H1 (cell line): ENCODE results near the gene SMIM5. TPM values are rescaled to one million over a fixed set of nuclear protein-coding genes. Genes with fewer than 3 reads are reported as not detected.
A peak's percentile ranks its signal among the peaks of the same experiment; 100 is the strongest.

Experiments
- CTCF ChIA-PET: fragments of 300-600 bp; sonication (Branson Sonifier 250); formaldehyde crosslinking; loops from one replicate; lab custom pipeline; 2021; ENCODE audit not compliant: partially characterized antibody; lab: Charles Lee
- POLR2A ChIA-PET: fragments of 300-600 bp; sonication (Branson Sonifier 250); formaldehyde crosslinking; loops from one replicate; lab custom pipeline; 2021; ENCODE audit warnings: inconsistent platforms; ENCODE audit not compliant: partially characterized antibody; lab: Charles Lee
- DNase-seq, 2 experiments: peaks; one replicate each; pipeline versions ENCODE4 v3.0.0 to v3.0.0-alpha.2; 2010 to 2022; ENCODE audit warnings: low spot score in 2 of 2, low read depth in 1 of 2, mixed read lengths in 1 of 2
- FAIRE-seq: peaks from 2 replicates; lab custom pipeline; 2011; peaks lifted over from hg19 to GRCh38; lab: Jason Lieb, UNC
- H2AFZ ChIP-seq: 2 replicates; pipeline ENCODE4 v1.8.1; 2012; ENCODE audit warnings: low read length, inconsistent platforms
- H2AK5ac ChIP-seq: 2 replicates; pipeline ENCODE4 v1.6.1; 2013; ENCODE audit warnings: low read depth, low read length
- H2BK120ac ChIP-seq: replicated peaks from 2 replicates; pipeline ENCODE3; 2013; ENCODE audit warnings: low read depth, low read length, inconsistent platforms
- H2BK12ac ChIP-seq: 2 replicates; pipeline ENCODE4 v1.6.1; 2013; ENCODE audit warnings: low read depth, low read length
- H2BK15ac ChIP-seq: 2 replicates; pipeline ENCODE4 v1.6.1; 2013; ENCODE audit warnings: low read length
- H2BK20ac ChIP-seq: 2 replicates; pipeline ENCODE4 v1.6.1; 2013; ENCODE audit warnings: low read length
- H2BK5ac ChIP-seq: 2 replicates; pipeline ENCODE4 v1.6.1; 2013; ENCODE audit warnings: low read depth, low read length
- H3K14ac ChIP-seq: 2 replicates; pipeline ENCODE4 v1.6.1; 2013; ENCODE audit warnings: inconsistent platforms; ENCODE audit not compliant: insufficient read length
- H3K18ac ChIP-seq: 2 replicates; pipeline ENCODE4 v1.6.1; 2013; ENCODE audit warnings: low read length; ENCODE audit errors: extremely low read depth
- H3K23ac ChIP-seq: 2 replicates; pipeline ENCODE4 v1.6.1; 2013; ENCODE audit warnings: inconsistent platforms; ENCODE audit not compliant: insufficient read length
- H3K23me2 ChIP-seq: 2 replicates; pipeline ENCODE4 v1.6.1; 2013; ENCODE audit warnings: low read depth, low read length
- H3K27ac ChIP-seq: 2 replicates; pipeline ENCODE4 v1.6.1; 2011; ENCODE audit warnings: low read depth, low read length, inconsistent platforms
- H3K27me3 ChIP-seq, 4 experiments: replicated peaks in 1 of 4; 1 replicate in 1 of 4; 2 replicates in 3 of 4; pipeline versions ENCODE4 v1.6.1 to v1.8.1; 2011 to 2013; ENCODE audit warnings: low read length in 3 of 4, mild to moderate bottlenecking in 3 of 4, inconsistent platforms in 2 of 4, mixed read lengths in 2 of 4, moderate library complexity in 1 of 4; ENCODE audit not compliant: control insufficient read depth in 3 of 4, insufficient read depth in 3 of 4; ENCODE audit errors: extremely low read depth in 1 of 4
- H3K36me3 ChIP-seq, 4 experiments: 2 replicates each; pipeline versions ENCODE4 v1.6.1 to v1.8.1; 2011 to 2013; ENCODE audit warnings: mild to moderate bottlenecking in 4 of 4, low read length in 3 of 4, moderate library complexity in 2 of 4, control low read depth in 1 of 4, inconsistent platforms in 1 of 4; ENCODE audit not compliant: insufficient read depth in 4 of 4, control insufficient read depth in 2 of 4
- H3K4ac ChIP-seq: replicated peaks from 2 replicates; pipeline ENCODE3; 2013; ENCODE audit warnings: low read length, low read depth, mixed read lengths, inconsistent platforms; ENCODE audit not compliant: insufficient read length
- H3K4me1 ChIP-seq, 4 experiments: replicated peaks in 1 of 4; 1 replicate in 1 of 4; 2 replicates in 3 of 4; pipeline versions ENCODE4 v1.6.1 to v1.8.1; 2011 to 2013; ENCODE audit warnings: low read length in 3 of 4, inconsistent platforms in 2 of 4, mixed read lengths in 1 of 4; ENCODE audit not compliant: insufficient read depth in 4 of 4, control insufficient read depth in 3 of 4
- H3K4me2 ChIP-seq, 2 experiments: 2 replicates each; pipeline versions ENCODE4 v1.6.1 to v1.8.1; 2011 to 2013; ENCODE audit warnings: low read depth in 2 of 2, low read length in 2 of 2, control low read depth in 1 of 2, inconsistent platforms in 1 of 2, mild to moderate bottlenecking in 1 of 2; ENCODE audit not compliant: insufficient read depth in 1 of 2
- H3K4me3 ChIP-seq, 4 experiments: fragments of 200-600, 300-600 bp in 1 of 4; sonication (generic), shearing (Covaris generic), sonication (Bioruptor Twin) in 1 of 4; 2 replicates each; pipeline versions ENCODE4 v1.5.1 to v1.8.1; 2011 to 2016; ENCODE audit warnings: low read length in 4 of 4, low read depth in 3 of 4, control low read depth in 2 of 4, inconsistent platforms in 2 of 4, mild to moderate bottlenecking in 2 of 4, mixed read lengths in 1 of 4, moderate library complexity in 1 of 4; ENCODE audit not compliant: insufficient read depth in 2 of 4; ENCODE audit errors: extremely low read depth in 1 of 4
- H3K56ac ChIP-seq: replicated peaks from 2 replicates; pipeline ENCODE3; 2013; ENCODE audit warnings: low read depth, mild to moderate bottlenecking, mixed read lengths, low read length, inconsistent platforms; ENCODE audit not compliant: insufficient read length
- H3K79me1 ChIP-seq: 2 replicates; pipeline ENCODE4 v1.6.1; 2013; ENCODE audit warnings: low read depth, low read length, control low read depth
- H3K79me2 ChIP-seq, 2 experiments: 2 replicates each; pipeline versions ENCODE4 v1.6.1 to v1.8.1; 2012 to 2013; ENCODE audit warnings: low read length in 2 of 2, mild to moderate bottlenecking in 2 of 2, inconsistent platforms in 1 of 2; ENCODE audit not compliant: insufficient read depth in 2 of 2, control insufficient read depth in 1 of 2
- H3K9ac ChIP-seq, 4 experiments: replicated peaks in 1 of 4; 1 replicate in 1 of 4; 2 replicates in 3 of 4; pipeline versions ENCODE4 v1.6.1 to v1.8.1; 2011 to 2013; ENCODE audit warnings: low read depth in 3 of 4, low read length in 3 of 4, control low read depth in 2 of 4, mild to moderate bottlenecking in 2 of 4, moderate library complexity in 2 of 4, inconsistent platforms in 1 of 4; ENCODE audit errors: extremely low read depth in 1 of 4
- H3K9me3 ChIP-seq, 2 experiments: 2 replicates each; pipeline versions ENCODE4 v1.6.1 to v1.8.1; 2012 to 2013; ENCODE audit warnings: mild to moderate bottlenecking in 2 of 2, moderate library complexity in 2 of 2, control low read depth in 1 of 2, inconsistent platforms in 1 of 2, low read depth in 1 of 2, low read length in 1 of 2, mixed read lengths in 1 of 2; ENCODE audit not compliant: insufficient read depth in 2 of 2
- H4K20me1 ChIP-seq, 2 experiments: replicated peaks in 1 of 2; 2 replicates each; pipeline versions ENCODE3 to v1.8.1; 2011 to 2013; ENCODE audit warnings: inconsistent platforms in 2 of 2, low read length in 2 of 2, mild to moderate bottlenecking in 1 of 2; ENCODE audit not compliant: insufficient read depth in 2 of 2, control insufficient read depth in 1 of 2
- H4K5ac ChIP-seq: 2 replicates; pipeline ENCODE4 v1.6.1; 2013; ENCODE audit warnings: low read length, low read depth, mixed read lengths, inconsistent platforms; ENCODE audit not compliant: insufficient read length
- H4K8ac ChIP-seq: 2 replicates; pipeline ENCODE4 v1.8.0; 2013; ENCODE audit warnings: mild to moderate bottlenecking, moderate library complexity, low read length, inconsistent platforms; ENCODE audit not compliant: insufficient read depth; ENCODE audit errors: extremely low read depth
- H4K91ac ChIP-seq: replicated peaks from 2 replicates; pipeline ENCODE3; 2013; ENCODE audit warnings: low read length, mixed read lengths, inconsistent platforms; ENCODE audit not compliant: insufficient read length
- FOSL1 ChIP-seq: IDR thresholded peaks from 2 replicates; pipeline ENCODE4 v1.6.1; 2011; ENCODE audit warnings: mild to moderate bottlenecking, low read depth, low read length, moderate library complexity; ENCODE audit not compliant: insufficient read depth
- GTF2F1 ChIP-seq: IDR thresholded peaks from 2 replicates; pipeline ENCODE4 v1.6.1; 2012; ENCODE audit warnings: low read depth, low read length, improper control_type of control experiment, borderline replicate concordance
- SUZ12 ChIP-seq: fragments of 200-600 bp; sonication (generic); IDR thresholded peaks from 2 replicates; pipeline ENCODE4 v1.6.1; 2012; ENCODE audit warnings: mild to moderate bottlenecking, inconsistent platforms, low read length, moderate library complexity, mixed read lengths
- WGBS, 2 experiments: shearing (Covaris generic) in 1 of 2; methylation state at CpG; one replicate each; pipeline versions ENCODE4 v1.1.6 to v1.1.7; 2013 to 2015; ENCODE audit warnings: low lambda C conversion rate in 2 of 2, mixed read lengths in 2 of 2, inconsistent platforms in 1 of 2, low coverage in 1 of 2, missing lambda C conversion rate in 1 of 2; ENCODE audit not compliant: insufficient replicate concordance in 2 of 2, insufficient coverage in 1 of 2, insufficient read length in 1 of 2; ENCODE audit errors: extremely low coverage in 1 of 2, missing lambda C conversion rate in 1 of 2; 5-methylcytosine and 5-hydroxymethylcytosine counted together
- polyA plus RNA-seq, 7 experiments: library from polyadenylated mRNA; depleted of rRNA in 3 of 7; stranded (reverse) in 5 of 7; unstranded in 2 of 7; fragments of >200 nt in 5 of 7; fragments of 200-250 nt in 2 of 7; gene quantifications; 1 replicate in 5 of 7; 2 replicates in 1 of 7; 4 replicates in 1 of 7; pipeline versions ENCODE4 v1.2.1 to v1.2.3, GENCODE V29; 2011 to 2013; ENCODE audit warnings: missing spikeins in 2 of 7, mixed read lengths in 2 of 7
- total RNA-seq: library from RNA; stranded (reverse); fragmentation: NEBNext Ultra II Directional; extraction: Animal tissue kit (Norgen Biotek cat#: 25700); gene quantifications from 2 replicates; pipeline ENCODE4 v1.2.1, GENCODE V29; 2021

SMIM5 gene
- total and polyA plus RNA-seq, 2 of the 8 experiments (the other 6 are each of a cell fraction or from before 2014, with no cell fraction given), result not detected

GRCh38 chr17:75611851-75612429 is 21.3 kb upstream of the SMIM5 start:
- no peak overlapping the region for H3K18ac ChIP-seq
- no peaks in the 10 kb centered on the region for H3K79me2 ChIP-seq
- FAIRE-seq (no peak), DNase-seq (no peak)
- H3K79me1 ChIP-seq, result no peaks in the 10 kb centered on the region
- no peak overlapping the region for H3K56ac ChIP-seq
- no peak overlapping the region for H3K4me2 ChIP-seq
- H3K9me3 ChIP-seq, result no peaks in the 10 kb centered on the region
- 0 out of 2 replicates have a peak overlapping the region, but pooled peaks have one; percentile 46 for H2BK15ac ChIP-seq
- 89% methylated on average over 20 of the region's 20 CpGs; no CpG with 5 or more reads in 1 of the 2 experiments for WGBS, 2 experiments
- H3K4me3 ChIP-seq, result no peak overlapping the region
- H4K91ac ChIP-seq, result no peak overlapping the region
- no peak overlapping the region for H2AFZ ChIP-seq
- ChIA-PET POLR2A (interaction anchor here (0.6 to 5.2 kb wide), 4 partner anchors 10 to 164 kb away, joined by 3 to 19 read pairs (median 4); no protein-coding TSS in a partner anchor), CTCF (interaction anchor here (0.6 to 59.2 kb wide), 6 partner anchors 12 to 402 kb away, joined by 3 to 2200 read pairs (median 16); partner anchors contain the start of genes RECQL5, SAP30BP, SMIM5 and TSEN54)
- no peak overlapping the region for H3K23ac ChIP-seq
- H2AK5ac ChIP-seq, result no peak overlapping the region
- no peak overlapping the region for H4K5ac ChIP-seq
- no peak overlapping the region for H3K9ac ChIP-seq
- no peak overlapping the region for H3K4ac ChIP-seq
- no peak overlapping the region for H3K27ac ChIP-seq
- H2BK5ac ChIP-seq, result no peak overlapping the region
- H2BK120ac ChIP-seq, result no peak overlapping the region
- no peak overlapping the region for H3K14ac ChIP-seq
- H3K4me1 ChIP-seq, result no peaks in the 10 kb centered on the region
- no peaks in the 10 kb centered on the region for H3K23me2 ChIP-seq
- no peak for TF ChIP-seq SUZ12
- no peak for TF ChIP-seq FOSL1
- TF ChIP-seq GTF2F1, result no peak
- TF ChIP-seq, all 59 proteins: peak for 0
- Histone ChIP-seq H4K8ac (no peak overlapping the region), H2BK12ac (no peak overlapping the region), H2BK20ac (no peak overlapping the region), H4K20me1 (no peaks in the 10 kb centered on the region), H3K36me3 (no peaks in the 10 kb centered on the region), H3K27me3 (no peaks in the 10 kb centered on the region)
